Thoracic aorta (tissue), 2 donors: Measurements from ENCODE around the gene DALRD3. TPM values are rescaled to one million over a fixed set of nuclear protein-coding genes. Genes with fewer than 3 reads are reported as not detected.

ENCODE experiments used
- ATAC-seq: fragments of 150-250 bp; one replicate; pipeline ENCODE4 v1.8.0; 2017; ENCODE audit warnings: low read depth; ENCODE audit not compliant: insufficient number of reproducible peaks, low FRiP score
- DNase-seq: peaks from one replicate; pipeline ENCODE4 v3.0.0-alpha.2; 2020; ENCODE audit warnings: low spot score
- H3K27ac ChIP-seq, 2 donors: fragments of 200-600 bp; sonication (generic); 1 replicate in 1 of 2; 2 replicates in 1 of 2; pipeline ENCODE4 v1.5.1; 2016; ENCODE audit warnings: mild to moderate bottlenecking in 2 of 2, moderate library complexity in 2 of 2
- H3K27me3 ChIP-seq: fragments of 200-600 bp; sonication (generic); replicated peaks from 2 replicates; pipeline ENCODE4 v1.6.0; 2016; ENCODE audit warnings: mild to moderate bottlenecking; ENCODE audit not compliant: insufficient read depth
- H3K36me3 ChIP-seq: fragments of 200-600 bp; sonication (generic); one replicate; pipeline ENCODE4 v1.5.1; 2016
- H3K4me1 ChIP-seq, 2 donors: fragments of 200-600 bp; sonication (generic); 1 replicate in 1 of 2; 2 replicates in 1 of 2; pipeline versions ENCODE4 v1.5.1 to v1.6.0; 2016; ENCODE audit warnings: low read depth in 2 of 2, mild to moderate bottlenecking in 1 of 2; ENCODE audit not compliant: control insufficient read depth in 1 of 2
- H3K4me3 ChIP-seq: fragments of 200-600 bp; sonication (generic); 2 replicates; pipeline ENCODE4 v1.5.1; 2016; ENCODE audit warnings: mild to moderate bottlenecking
- H3K9me3 ChIP-seq: fragments of 200-600 bp; sonication (generic); 2 replicates; pipeline ENCODE4 v1.5.1; 2016
- total RNA-seq, 2 donors: library from RNA; depleted of rRNA; stranded (reverse); fragments of >200 nt; gene quantifications; one replicate each; pipeline versions ENCODE4 v1.1.0 to v1.2.3, GENCODE V29; 2016
- TF ChIP-seq, protein P1 (sequence below): fragments of 200-600 bp; sonication (generic); IDR thresholded peaks from one replicate; pipeline ENCODE4 v1.5.1; 2019; ENCODE audit warnings: antibody characterized with exemption

DALRD3 gene
- total RNA-seq, 2 donors from 2014 or later, result 16.8 to 36.8 TPM

DNA sequence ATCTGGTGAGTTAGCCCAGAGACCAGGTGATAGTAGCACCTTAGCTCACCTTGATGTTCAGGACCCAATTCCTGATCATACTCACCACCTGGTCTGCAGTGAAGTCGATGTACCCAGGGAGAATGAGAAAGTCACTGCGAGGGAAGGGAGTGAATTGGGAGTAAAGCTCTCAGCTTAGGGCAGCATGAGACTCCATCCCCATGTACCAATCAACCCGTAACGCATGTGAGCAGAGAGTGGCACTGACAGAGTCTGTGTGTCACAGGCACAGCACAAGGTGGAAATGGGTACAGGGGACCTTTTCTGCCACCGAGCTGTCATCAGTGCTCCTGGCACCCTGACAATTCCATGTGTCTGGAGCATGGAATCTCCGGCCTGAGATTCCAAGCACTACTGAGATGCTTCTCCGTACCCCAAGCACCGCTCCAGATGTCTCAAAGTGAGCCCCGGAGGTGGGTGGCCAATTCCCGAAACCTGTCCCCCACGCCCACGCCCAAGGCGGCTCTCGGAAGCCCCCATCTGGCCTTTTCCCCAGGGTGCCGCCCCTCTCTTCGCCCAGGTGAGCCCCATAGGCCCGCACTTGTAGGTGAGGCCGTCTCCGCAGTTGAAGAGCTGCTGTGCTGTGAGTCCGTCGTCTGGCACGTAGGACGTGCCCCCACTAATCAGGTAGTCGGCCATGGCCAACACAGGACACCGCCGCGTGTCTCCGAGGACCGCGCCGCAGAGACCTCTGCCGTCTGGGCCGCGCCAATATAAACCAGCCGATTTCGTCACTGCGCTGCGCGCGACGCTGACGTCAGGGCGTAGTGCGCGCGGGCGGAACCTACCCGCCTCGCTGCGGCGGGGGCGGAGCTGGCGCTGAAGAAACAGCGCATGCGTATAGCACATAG, 10.5 kb upstream of the DALRD3 start, which contains the start of gene IMPDH2:
TSS of gene IMPDH2 (minus strand) at position 726 of the 890 bp plus-strand sequence. CDS start at position 678, 48 bp downstream.
- H3K27me3 ChIP-seq, result no peaks in the 10 kb centered on the region
- TF ChIP-seq, protein P1, sequence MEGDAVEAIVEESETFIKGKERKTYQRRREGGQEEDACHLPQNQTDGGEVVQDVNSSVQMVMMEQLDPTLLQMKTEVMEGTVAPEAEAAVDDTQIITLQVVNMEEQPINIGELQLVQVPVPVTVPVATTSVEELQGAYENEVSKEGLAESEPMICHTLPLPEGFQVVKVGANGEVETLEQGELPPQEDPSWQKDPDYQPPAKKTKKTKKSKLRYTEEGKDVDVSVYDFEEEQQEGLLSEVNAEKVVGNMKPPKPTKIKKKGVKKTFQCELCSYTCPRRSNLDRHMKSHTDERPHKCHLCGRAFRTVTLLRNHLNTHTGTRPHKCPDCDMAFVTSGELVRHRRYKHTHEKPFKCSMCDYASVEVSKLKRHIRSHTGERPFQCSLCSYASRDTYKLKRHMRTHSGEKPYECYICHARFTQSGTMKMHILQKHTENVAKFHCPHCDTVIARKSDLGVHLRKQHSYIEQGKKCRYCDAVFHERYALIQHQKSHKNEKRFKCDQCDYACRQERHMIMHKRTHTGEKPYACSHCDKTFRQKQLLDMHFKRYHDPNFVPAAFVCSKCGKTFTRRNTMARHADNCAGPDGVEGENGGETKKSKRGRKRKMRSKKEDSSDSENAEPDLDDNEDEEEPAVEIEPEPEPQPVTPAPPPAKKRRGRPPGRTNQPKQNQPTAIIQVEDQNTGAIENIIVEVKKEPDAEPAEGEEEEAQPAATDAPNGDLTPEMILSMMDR, result no peak
- ATAC-seq (peak; percentile 70), DNase-seq (peak; percentile 62)
- peak within 1 kb of the TSS; percentile 87 to 91 for H3K27ac ChIP-seq
- peaks cover 38% of the 10 kb centered on the region for H3K36me3 ChIP-seq
- H3K4me3 ChIP-seq, result peak within 1 kb of the TSS; percentile 82
- no peaks in the 10 kb centered on the region for H3K9me3 ChIP-seq
- H3K4me1 ChIP-seq, result peaks cover 0 to 14% of the 10 kb centered on the region in 2 donors

DNA sequence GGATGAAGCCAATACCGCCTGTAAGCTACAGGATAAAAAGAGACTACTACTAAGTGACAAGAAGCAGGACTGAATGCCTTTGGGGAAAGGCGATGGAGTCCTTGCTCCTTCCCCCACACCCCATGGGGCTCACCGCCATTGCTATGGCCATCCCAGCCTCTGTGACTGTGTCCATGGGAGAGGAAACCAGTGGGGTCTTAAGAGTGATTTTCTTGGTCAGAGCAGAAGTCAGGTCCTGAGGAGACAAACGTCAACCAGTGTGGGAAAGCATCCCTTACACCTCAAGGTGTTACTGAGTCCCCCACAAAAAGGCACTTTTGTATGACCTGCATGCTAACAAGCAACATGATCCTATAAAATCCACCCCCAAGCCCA, 9.9 kb upstream of the DALRD3 start:
- H3K9me3 ChIP-seq, result no peaks in the 10 kb centered on the region
- TF ChIP-seq, protein P1, result no peak
- H3K27me3 ChIP-seq, result no peaks in the 10 kb centered on the region
- peaks cover under 1 to 16% of the 10 kb centered on the region in 2 donors for H3K4me1 ChIP-seq
- DNase-seq (no peak), ATAC-seq (no peak)
- peaks cover 43% of the 10 kb centered on the region for H3K36me3 ChIP-seq
- peak overlapping the region; percentile 82 for H3K4me3 ChIP-seq
- H3K27ac ChIP-seq, result peak overlapping the region; percentile 87 to 91

GRCh38 chr3:49027634-49028033, 9.3 kb upstream of the DALRD3 start:
- H3K27me3 ChIP-seq, result no peaks in the 10 kb centered on the region
- peak overlapping the region in 1 of 2 donors; percentile 87 for H3K27ac ChIP-seq
- ATAC-seq (no peak), DNase-seq (no peak)
- peaks cover 42% of the 10 kb centered on the region for H3K36me3 ChIP-seq
- H3K4me1 ChIP-seq, result peaks cover 7 to 22% of the 10 kb centered on the region in 2 donors
- TF ChIP-seq, protein P1, result no peak
- H3K4me3 ChIP-seq, result no peak overlapping the region
- no peaks in the 10 kb centered on the region for H3K9me3 ChIP-seq

DNA sequence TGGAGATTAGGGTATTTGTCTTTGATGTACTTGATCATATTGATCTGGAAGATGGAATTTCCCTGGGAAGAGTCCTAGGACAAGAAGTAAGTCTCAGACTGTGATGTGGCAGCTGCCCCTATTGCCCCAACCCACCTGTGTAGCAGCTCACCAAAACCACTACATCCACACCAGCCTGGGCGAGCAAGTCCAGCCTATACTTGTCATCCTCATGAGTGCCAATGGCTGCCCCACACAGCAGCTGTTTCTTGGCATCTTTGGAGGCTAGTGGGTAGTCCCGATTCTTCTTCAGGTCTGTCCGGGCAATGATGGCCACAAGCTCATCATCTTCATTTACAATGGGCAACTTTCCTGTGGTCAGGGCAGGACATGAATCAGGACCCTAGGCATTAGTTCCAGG, 8.2 kb upstream of the DALRD3 start:
- no peaks in the 10 kb centered on the region for H3K9me3 ChIP-seq
- no peak overlapping the region for H3K4me3 ChIP-seq
- peaks cover 31% of the 10 kb centered on the region for H3K36me3 ChIP-seq
- peaks cover 9 to 24% of the 10 kb centered on the region in 2 donors for H3K4me1 ChIP-seq
- DNase-seq (no peak), ATAC-seq (no peak)
- no peak overlapping the region for H3K27ac ChIP-seq
- TF ChIP-seq, protein P1, result no peak
- H3K27me3 ChIP-seq, result no peaks in the 10 kb centered on the region

DNA sequence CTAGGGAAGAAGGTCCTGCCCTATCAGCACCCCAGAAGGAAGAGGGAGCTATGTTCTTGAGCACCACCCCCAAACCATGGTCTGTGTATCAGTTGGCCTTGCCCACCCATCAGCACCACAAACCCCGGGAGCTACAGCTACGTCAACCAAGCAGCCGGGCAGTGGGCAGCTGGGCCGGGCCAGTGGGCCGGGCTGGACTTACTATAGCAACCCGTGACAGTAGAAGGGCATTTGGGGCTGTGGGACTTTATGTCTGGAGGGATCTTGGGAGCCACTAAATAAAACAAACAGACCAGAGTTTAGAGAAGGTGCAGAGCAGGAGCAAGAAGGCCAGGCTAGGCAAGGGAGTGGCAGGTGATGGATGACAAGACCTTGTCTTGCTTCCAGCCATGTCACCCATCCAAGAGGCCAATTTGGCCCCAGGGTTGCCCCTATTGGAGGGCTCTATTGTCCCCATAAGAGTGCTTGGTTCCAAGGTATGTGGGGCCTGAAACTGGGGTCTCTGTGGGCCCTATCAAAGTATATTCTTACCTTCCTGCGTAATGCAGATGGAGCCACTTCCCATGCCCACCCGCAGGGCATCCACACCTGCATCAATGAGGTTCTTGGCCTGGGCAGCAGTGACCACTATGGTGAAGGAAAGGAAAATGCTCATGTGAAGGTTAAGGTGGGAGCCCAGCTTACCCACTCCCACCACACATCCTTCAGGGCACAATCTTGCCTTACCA, 7.6 kb upstream of the DALRD3 start:
- Histone ChIP-seq H3K36me3 (peaks cover 25% of the 10 kb centered on the region), H3K4me1 (peaks cover 9 to 24% of the 10 kb centered on the region in 2 donors), H3K4me3 (no peak overlapping the region), H3K27me3 (no peaks in the 10 kb centered on the region), H3K27ac (no peak overlapping the region), H3K9me3 (no peaks in the 10 kb centered on the region)
- DNase-seq (no peak), ATAC-seq (no peak)
- TF ChIP-seq, protein P1, result no peak
